ENCODE data around the gene ATOH8. TPM values are rescaled to one million over a fixed set of nuclear protein-coding genes. Genes with fewer than 3 reads are reported as not detected.

ATOH8 gene
- total and polyA plus RNA-seq, 4 donors: 38.6 to 63.3 (median 50.5) TPM

DNA sequence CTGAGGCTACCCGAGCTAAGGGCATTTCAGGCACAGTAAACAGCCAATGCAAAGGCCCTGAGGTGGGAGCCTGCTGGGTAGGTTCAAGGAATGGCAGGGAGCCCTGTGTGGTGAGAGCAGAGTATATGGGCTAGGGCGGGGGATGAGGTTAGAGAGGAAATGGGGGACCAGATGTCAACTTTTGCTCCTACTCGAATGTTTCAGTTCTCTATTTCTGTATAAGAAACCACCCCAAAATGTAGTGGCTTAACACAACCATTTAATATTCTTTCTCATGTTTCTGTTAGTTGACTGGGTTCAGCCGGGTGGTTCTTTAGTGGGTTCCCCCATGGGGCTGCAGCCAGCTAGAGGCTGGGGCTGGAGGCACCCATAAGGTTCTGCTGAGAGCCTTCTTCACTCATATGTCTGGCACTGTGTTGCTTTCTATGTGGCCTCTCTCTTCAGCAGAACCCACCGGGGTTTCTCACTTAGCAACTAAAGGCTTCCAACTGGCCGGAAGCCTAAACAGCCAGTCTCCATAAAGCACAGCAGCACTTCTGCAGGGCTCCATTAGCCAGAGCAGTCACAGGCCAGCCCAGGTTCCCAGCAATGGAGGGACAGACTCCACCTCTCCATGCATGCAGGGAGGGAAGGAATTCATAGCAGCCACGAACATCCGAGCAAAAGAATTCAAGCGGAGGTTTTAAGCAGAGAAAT lies 5.6 kb upstream of the ATOH8 start:
- Histone ChIP-seq H3K9me3 (ENCODE audit: control insufficient read depth in 4 of 4, insufficient read depth in 3 of 4, low read length in 3 of 4) (no peaks in the 10 kb centered on the region), H3K27me3 (ENCODE audit: control insufficient read depth in 3 of 3, insufficient read depth in 3 of 3, low read length in 2 of 3) (no peaks in the 10 kb centered on the region), H3K36me3 (ENCODE audit: control insufficient read depth in 4 of 4, insufficient read depth in 4 of 4, low read length in 4 of 4) (no peaks in the 10 kb centered on the region), H3K4me3 (no peak overlapping the region), H3K27ac (ENCODE audit: low read depth in 1 of 2, low read length in 1 of 2) (no peak overlapping the region), H3K9ac (ENCODE audit: insufficient read depth in 1 of 2, low read length in 2 of 2) (no peak overlapping the region), H3K4me1 (ENCODE audit: control insufficient read depth in 5 of 5, insufficient read depth in 5 of 5, low read length in 5 of 5) (peaks cover 17 to 72% (median 26%) of the 10 kb centered on the region in 5 donors)
- TF ChIP-seq, protein P1, sequence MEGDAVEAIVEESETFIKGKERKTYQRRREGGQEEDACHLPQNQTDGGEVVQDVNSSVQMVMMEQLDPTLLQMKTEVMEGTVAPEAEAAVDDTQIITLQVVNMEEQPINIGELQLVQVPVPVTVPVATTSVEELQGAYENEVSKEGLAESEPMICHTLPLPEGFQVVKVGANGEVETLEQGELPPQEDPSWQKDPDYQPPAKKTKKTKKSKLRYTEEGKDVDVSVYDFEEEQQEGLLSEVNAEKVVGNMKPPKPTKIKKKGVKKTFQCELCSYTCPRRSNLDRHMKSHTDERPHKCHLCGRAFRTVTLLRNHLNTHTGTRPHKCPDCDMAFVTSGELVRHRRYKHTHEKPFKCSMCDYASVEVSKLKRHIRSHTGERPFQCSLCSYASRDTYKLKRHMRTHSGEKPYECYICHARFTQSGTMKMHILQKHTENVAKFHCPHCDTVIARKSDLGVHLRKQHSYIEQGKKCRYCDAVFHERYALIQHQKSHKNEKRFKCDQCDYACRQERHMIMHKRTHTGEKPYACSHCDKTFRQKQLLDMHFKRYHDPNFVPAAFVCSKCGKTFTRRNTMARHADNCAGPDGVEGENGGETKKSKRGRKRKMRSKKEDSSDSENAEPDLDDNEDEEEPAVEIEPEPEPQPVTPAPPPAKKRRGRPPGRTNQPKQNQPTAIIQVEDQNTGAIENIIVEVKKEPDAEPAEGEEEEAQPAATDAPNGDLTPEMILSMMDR (IDR thresholded peaks at IDR 0.05; ENCODE audit: control extremely low read depth, extremely low read depth): no peak
- WGBS, 2 donors: 75 to 78% methylated on average over 9 of the region's 9 CpGs
- DNase-seq: peak in 2 of 3 donors; percentile 60 to 68
- no peak for ATAC-seq (ENCODE audit: insufficient read depth, low FRiP score)

DNA sequence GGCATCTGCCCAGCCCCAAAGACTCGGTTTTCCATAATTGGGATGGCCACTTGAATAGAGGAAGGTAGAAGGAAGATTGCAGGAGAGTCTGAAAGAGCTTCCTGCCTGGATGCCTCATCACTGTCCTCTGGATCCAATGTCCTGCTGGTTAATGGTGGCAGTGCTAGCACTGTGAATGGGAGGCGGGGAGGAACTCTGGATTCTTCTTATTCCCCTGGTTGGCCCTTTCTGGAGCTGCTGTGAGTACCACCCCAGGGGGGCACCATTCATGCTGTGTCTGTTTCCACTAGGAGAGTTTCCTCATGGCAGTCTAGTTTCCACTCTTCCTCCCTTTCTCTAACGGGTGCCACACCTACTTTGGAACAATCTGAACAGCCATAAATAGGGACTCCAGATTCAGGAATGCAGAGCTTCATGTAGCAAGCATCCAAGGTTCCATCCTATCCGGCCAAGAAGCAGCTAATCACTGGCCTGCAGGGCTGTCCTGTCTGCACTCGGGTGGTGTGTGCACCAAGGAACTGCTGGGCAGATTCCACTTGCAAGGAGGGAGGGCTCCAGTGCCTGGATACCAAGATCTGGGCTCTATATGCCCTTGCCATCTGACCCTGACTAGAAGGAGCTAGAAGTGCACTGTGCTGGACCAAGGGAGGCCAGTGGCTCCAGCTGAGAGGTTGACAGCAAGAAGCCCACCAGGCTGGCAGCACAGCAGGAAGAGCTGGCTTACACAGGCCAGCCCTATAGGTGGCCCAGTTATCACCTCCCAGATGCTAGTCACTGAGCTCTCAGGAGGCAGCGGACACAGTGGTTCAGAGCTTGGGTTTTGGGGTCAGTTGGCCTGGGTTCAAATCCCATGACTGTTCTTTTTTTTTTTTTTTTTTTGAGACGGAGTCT lies 4.6 kb upstream of the ATOH8 start:
- no peak overlapping the region for H3K4me3 ChIP-seq
- no peak for DNase-seq
- no peaks in the 10 kb centered on the region for H3K36me3 ChIP-seq (ENCODE audit: control insufficient read depth in 4 of 4, insufficient read depth in 4 of 4, low read length in 4 of 4)
- whole genome bisulfite sequencing, 2 donors: 60 to 62% methylated on average over 6 to 7 of the region's 7 CpGs
- no peak overlapping the region for H3K9ac ChIP-seq (ENCODE audit: insufficient read depth in 1 of 2, low read length in 2 of 2)
- peaks cover 8 to 64% (median 16%) of the 10 kb centered on the region in 5 donors for H3K4me1 ChIP-seq (ENCODE audit: control insufficient read depth in 5 of 5, insufficient read depth in 5 of 5, low read length in 5 of 5)
- peak overlapping the region; percentile 2 to 14 for H3K27ac ChIP-seq (ENCODE audit: low read depth in 1 of 2, low read length in 1 of 2)
- TF ChIP-seq, protein P1 (IDR thresholded peaks at IDR 0.05; ENCODE audit: control extremely low read depth, extremely low read depth): no peak
- H3K9me3 ChIP-seq (ENCODE audit: control insufficient read depth in 4 of 4, insufficient read depth in 3 of 4, low read length in 3 of 4): no peaks in the 10 kb centered on the region
- H3K27me3 ChIP-seq (ENCODE audit: control insufficient read depth in 3 of 3, insufficient read depth in 3 of 3, low read length in 2 of 3): no peaks in the 10 kb centered on the region
- no peak for ATAC-seq (ENCODE audit: insufficient read depth, low FRiP score)

DNA sequence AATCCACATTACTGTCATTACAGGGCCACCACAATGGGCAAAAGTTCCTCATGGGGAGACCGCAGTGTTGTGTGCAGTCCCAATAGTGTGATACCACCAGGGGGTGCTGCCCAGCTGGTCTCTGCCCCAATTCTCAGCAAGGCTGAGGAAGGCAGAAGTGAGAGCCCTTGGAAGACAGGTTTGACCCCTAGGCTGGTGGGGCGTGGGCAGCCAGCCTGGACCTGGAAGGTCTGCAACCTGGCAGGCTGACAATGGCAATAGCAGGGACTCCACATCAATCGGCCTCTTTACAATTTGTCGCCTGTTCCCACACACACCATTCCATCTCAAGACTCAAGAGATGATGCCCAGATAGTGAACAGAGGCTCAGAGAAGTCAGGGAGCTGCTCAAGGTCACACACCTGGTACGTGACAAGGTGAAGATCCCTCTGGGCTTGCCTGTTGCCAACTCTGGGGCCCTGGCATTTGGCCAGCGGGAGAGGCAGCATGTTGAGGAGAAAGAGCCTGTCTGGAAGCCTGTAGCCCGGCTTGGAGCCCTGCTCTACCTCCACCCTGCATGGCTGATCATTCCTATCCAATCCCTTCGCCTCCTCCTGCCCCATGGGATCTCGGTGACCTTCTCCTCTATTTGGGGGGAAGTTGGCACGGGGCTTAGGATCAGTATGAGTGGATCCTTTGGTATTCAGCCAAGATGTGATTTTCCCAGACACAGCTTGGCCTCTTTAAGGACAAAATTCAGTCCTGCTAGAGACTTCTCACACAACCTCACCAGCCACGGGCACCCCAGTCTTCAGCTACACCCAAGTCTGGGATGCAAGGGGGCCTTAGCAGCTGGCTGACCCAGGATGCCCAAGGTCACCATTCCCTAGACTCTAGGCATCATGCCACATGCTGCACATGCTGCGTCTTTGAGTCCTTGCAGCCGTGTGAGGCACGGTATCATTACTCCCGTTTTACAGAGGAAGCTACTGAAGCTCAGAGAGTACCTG lies 2.9 kb upstream of the ATOH8 start:
- no peaks in the 10 kb centered on the region for H3K9me3 ChIP-seq (ENCODE audit: control insufficient read depth in 4 of 4, insufficient read depth in 3 of 4, low read length in 3 of 4)
- no peaks in the 10 kb centered on the region for H3K36me3 ChIP-seq (ENCODE audit: control insufficient read depth in 4 of 4, insufficient read depth in 4 of 4, low read length in 4 of 4)
- ATAC-seq (ENCODE audit: insufficient read depth, low FRiP score) (no peak), DNase-seq (peak; percentile 70 to 75 (median 72))
- H3K27ac ChIP-seq (ENCODE audit: low read depth in 1 of 2, low read length in 1 of 2): peak overlapping the region in 1 of 2 donors; percentile 13
- TF ChIP-seq, protein P1 (IDR thresholded peaks at IDR 0.05; ENCODE audit: control extremely low read depth, extremely low read depth): peak; percentile 59
- no peak overlapping the region for H3K9ac ChIP-seq (ENCODE audit: insufficient read depth in 1 of 2, low read length in 2 of 2)
- no peak overlapping the region for H3K4me3 ChIP-seq
- 47 to 57% methylated on average over 15 of the region's 15 CpGs for WGBS, 2 donors
- no peaks in the 10 kb centered on the region for H3K27me3 ChIP-seq (ENCODE audit: control insufficient read depth in 3 of 3, insufficient read depth in 3 of 3, low read length in 2 of 3)
- peaks cover 0 to 53% (median 8%) of the 10 kb centered on the region in 5 donors for H3K4me1 ChIP-seq (ENCODE audit: control insufficient read depth in 5 of 5, insufficient read depth in 5 of 5, low read length in 5 of 5)

Measured in lung (tissue), 12 donors.